Gastrocnemius medialis (tissue), 4 donors: ENCODE measurements around the gene VSTM2B.

ENCODE experiments used
- CTCF ChIP-seq, 5 experiments: fragments of 450-650 bp in 3 of 5; fragments of 200-600 bp in 2 of 5; sonication (generic) in 2 of 5; IDR thresholded peaks in 4 of 5; conservative IDR thresholded peaks in 1 of 5; 1 replicate in 4 of 5; 2 replicates in 1 of 5; pipeline ENCODE4 v1.5.1; 2016 to 2019; ENCODE audit warnings: antibody characterized with exemption in 5 of 5, mild to moderate bottlenecking in 3 of 5, moderate library complexity in 3 of 5
- POLR2A ChIP-seq, 2 donors: fragments of 450-650 bp; IDR thresholded peaks; one replicate each; pipeline ENCODE4 v1.6.1; 2017; ENCODE audit warnings: antibody characterized with exemption in 2 of 2, mild to moderate bottlenecking in 2 of 2, moderate library complexity in 2 of 2

GRCh38 chr19:29614046-29614445 is 88.3 kb downstream of the VSTM2B start:
- TF ChIP-seq CTCF (IDR thresholded peaks at IDR 0.05 in 4 of 5, conservative IDR thresholded peaks at IDR 0.05 in 1 of 5): no peak
- TF ChIP-seq POLR2A (IDR thresholded peaks at IDR 0.05): no peak
